HL-60 (cell line): ENCODE data around the gene ITSN2.
A peak's percentile ranks its signal among the peaks of the same experiment; 100 is the strongest.

Source experiments
- DNase-seq, 2 experiments: peaks; one replicate each; pipeline ENCODE4 v3.0.0-alpha.2; 2010 to 2020; ENCODE audit warnings: low read depth in 1 of 2, low spot score in 1 of 2
- H3K27ac ChIP-seq: fragments of 250-450 bp; sonication (Bioruptor Pico); replicated peaks from 2 replicates; pipeline ENCODE4 v1.5.1; 2020; ENCODE audit warnings: mild to moderate bottlenecking, moderate library complexity
- H3K27me3 ChIP-seq: fragments of 250-450 bp; sonication (Bioruptor Pico); 2 replicates; pipeline ENCODE4 v1.5.1; 2021; ENCODE audit warnings: mild to moderate bottlenecking, moderate library complexity; ENCODE audit not compliant: insufficient read depth, poor library complexity, severe bottlenecking
- H3K4me3 ChIP-seq: replicated peaks from 2 replicates; pipeline ENCODE4 v1.5.1; 2011; ENCODE audit warnings: mild to moderate bottlenecking, control low read depth, low read length; ENCODE audit not compliant: insufficient read depth
- CTCF ChIP-seq: IDR thresholded peaks from one replicate; pipeline ENCODE4 v1.5.1; 2011; ENCODE audit warnings: low read length, control low read depth, inconsistent platforms; ENCODE audit not compliant: insufficient read depth
- GABPA ChIP-seq: IDR thresholded peaks from 2 replicates; pipeline ENCODE4 v1.6.1; 2012; ENCODE audit warnings: low read depth
- POLR2AphosphoS5 ChIP-seq: IDR thresholded peaks from 2 replicates; pipeline ENCODE4 v1.6.1; 2012; ENCODE audit warnings: low read depth
- REST ChIP-seq: IDR thresholded peaks from 2 replicates; pipeline ENCODE4 v1.6.1; 2012; ENCODE audit warnings: low read depth; ENCODE audit not compliant: insufficient replicate concordance
- SPI1 ChIP-seq: IDR thresholded peaks from 2 replicates; pipeline ENCODE4 v1.6.1; 2012; ENCODE audit warnings: low read depth, mild to moderate bottlenecking, borderline replicate concordance

ITSN2 gene

GRCh38 chr2:24182507-24182906 is 177.8 kb downstream of the ITSN2 start:
- H3K4me3 ChIP-seq = no peak overlapping the region
- H3K27me3 ChIP-seq = no peaks in the 10 kb centered on the region
- TF ChIP-seq REST (no peak), POLR2AphosphoS5 (no peak), GABPA (no peak), SPI1 (no peak), CTCF (no peak)
- no peak for DNase-seq
- no peak overlapping the region for H3K27ac ChIP-seq

GRCh38 chr2:24181849-24182248 is 178.5 kb downstream of the ITSN2 start:
- no peak overlapping the region for H3K4me3 ChIP-seq
- DNase-seq = no peak
- TF ChIP-seq REST = no peak
- no peak for TF ChIP-seq CTCF
- TF ChIP-seq GABPA = no peak
- TF ChIP-seq SPI1 = no peak
- no peak for TF ChIP-seq POLR2AphosphoS5
- H3K27me3 ChIP-seq = no peaks in the 10 kb centered on the region
- no peak overlapping the region for H3K27ac ChIP-seq

- no peak overlapping the region for H3K27ac ChIP-seq
- H3K27me3 ChIP-seq = no peaks in the 10 kb centered on the region
- no peak for TF ChIP-seq GABPA
- peak; percentile 38; the same call in 1 of the 2 replicates for TF ChIP-seq SPI1
- H3K4me3 ChIP-seq = no peak overlapping the region
- DNase-seq = peak in 1 of 2 experiments; percentile 65
These were observed 180.7 kb downstream of the ITSN2 start for GRCh38 chr2:24179683-24180082.

- H3K27ac ChIP-seq = no peak overlapping the region
- H3K4me3 ChIP-seq = no peak overlapping the region
- H3K27me3 ChIP-seq = no peaks in the 10 kb centered on the region
- no peak for TF ChIP-seq REST
- TF ChIP-seq CTCF = no peak
- no peak for TF ChIP-seq GABPA
- TF ChIP-seq POLR2AphosphoS5 = no peak
- TF ChIP-seq SPI1 = no peak
- no peak for DNase-seq
These were observed 184.0 kb downstream of the ITSN2 start for GRCh38 chr2:24176326-24176725.
